Testis (tissue), 2 donors: ENCODE data around the gene GPR4.
"Not testable (repeated sequence)": the region's sequence is repeated elsewhere in the genome, so short reads cannot be mapped to it uniquely, and the experiment has no call there.

Source experiments
- CTCF ChIP-seq, 3 experiments: fragments of 450-650 bp in 2 of 3; fragments of 200-600 bp in 1 of 3; sonication (generic) in 1 of 3; IDR thresholded peaks; one replicate each; pipeline ENCODE4 v1.5.1; 2016 to 2019; ENCODE audit warnings: antibody characterized with exemption in 3 of 3, mild to moderate bottlenecking in 2 of 3, moderate library complexity in 1 of 3
- POLR2A ChIP-seq: fragments of 450-650 bp; IDR thresholded peaks from one replicate; pipeline ENCODE4 v1.6.1; 2017; ENCODE audit warnings: antibody characterized with exemption, mild to moderate bottlenecking, moderate library complexity

DNA sequence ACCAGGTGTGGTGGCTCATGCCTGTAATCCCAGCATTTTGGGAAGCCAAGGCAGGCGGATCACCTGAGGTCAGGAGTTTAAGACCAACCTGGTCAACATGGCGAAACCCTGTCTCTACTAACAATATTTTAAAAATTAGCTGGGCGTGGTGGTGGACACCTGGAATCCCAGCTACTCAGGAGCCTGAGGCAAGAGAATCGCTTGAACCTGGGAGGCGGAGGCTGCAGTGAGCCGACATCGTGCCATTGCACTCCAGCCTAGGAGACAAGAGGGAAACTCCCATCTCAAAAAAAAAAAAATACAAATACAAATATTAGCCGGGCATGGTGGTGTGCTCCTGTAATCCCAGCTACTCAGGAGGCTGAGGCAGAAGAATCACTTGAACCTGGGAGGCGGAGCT, 13.0 kb upstream of the GPR4 start:
- TF ChIP-seq CTCF (IDR thresholded peaks at IDR 0.05); POLR2A: not testable (repeated sequence)
